Raji (cell line): ENCODE results near the gene TMEM150B.

Experiments
- POLR2A ChIP-seq: IDR thresholded peaks from 2 replicates; pipeline ENCODE4 v1.6.1; 2011; ENCODE audit warnings: low read depth, low read length, control low read depth; ENCODE audit not compliant: insufficient read depth

TMEM150B gene

GRCh38 chr19:55265723-55266386, 59.3 kb downstream of the TMEM150B start:
- no peak for TF ChIP-seq POLR2A

GRCh38 chr19:55265173-55265572, 60.0 kb downstream of the TMEM150B start:
- no peak for TF ChIP-seq POLR2A

GRCh38 chr19:55264531-55264930, 60.6 kb downstream of the TMEM150B start:
- TF ChIP-seq POLR2A: no peak
